OCI-LY1 (cell line): ENCODE results near the gene NPFFR1.

Experiments used
- H2AFZ ChIP-seq: fragments of 200-600 bp; sonication (generic), shearing (Covaris generic); 2 replicates; pipeline ENCODE4 v1.6.0; 2014; ENCODE audit warnings: antibody characterized with exemption, mild to moderate bottlenecking, low read length
- H3F3A ChIP-seq: fragments of 200-600 bp; sonication (generic), shearing (Covaris generic); 2 replicates; pipeline ENCODE4 v1.6.0; 2014; ENCODE audit warnings: mild to moderate bottlenecking, antibody characterized with exemption, low read length, moderate library complexity; ENCODE audit not compliant: insufficient read depth
- H3K27ac ChIP-seq: fragments of 200-600 bp; sonication (generic); 2 replicates; pipeline ENCODE4 v1.5.1; 2014; ENCODE audit warnings: low read length, mixed run types, mild to moderate bottlenecking, low read depth; ENCODE audit not compliant: poor library complexity, severe bottlenecking
- H3K27me3 ChIP-seq: fragments of 200-600 bp; sonication (generic); 2 replicates; pipeline ENCODE4 v1.6.0; 2014; ENCODE audit warnings: antibody characterized with exemption, mild to moderate bottlenecking, low read length, moderate library complexity; ENCODE audit not compliant: insufficient read depth
- H3K36me3 ChIP-seq: fragments of 200-600 bp; sonication (generic); 2 replicates; pipeline ENCODE4 v1.6.1; 2014; ENCODE audit warnings: mild to moderate bottlenecking, antibody characterized with exemption, low read length, moderate library complexity, mixed read lengths; ENCODE audit not compliant: insufficient read depth
- H3K4me1 ChIP-seq: fragments of 200-600 bp; sonication (generic); 2 replicates; pipeline ENCODE4 v1.5.1; 2014; ENCODE audit warnings: mild to moderate bottlenecking, low read length, moderate library complexity; ENCODE audit not compliant: insufficient read depth, severe bottlenecking
- H3K4me2 ChIP-seq: fragments of 200-600 bp; sonication (generic), shearing (Covaris generic); 2 replicates; pipeline ENCODE4 v1.6.1; 2014; ENCODE audit warnings: low read length
- H3K4me3 ChIP-seq: fragments of 200-600 bp; sonication (generic); 2 replicates; pipeline ENCODE4 v1.5.1; 2014; ENCODE audit warnings: low read length, low read depth, mild to moderate bottlenecking, mixed read lengths; ENCODE audit not compliant: poor library complexity, severe bottlenecking
- H3K79me2 ChIP-seq: fragments of 200-600 bp; shearing (Covaris generic); 2 replicates; pipeline ENCODE4 v1.6.1; 2016; ENCODE audit warnings: mixed run types, low read length, mixed read lengths; ENCODE audit not compliant: insufficient read depth
- H3K9ac ChIP-seq: fragments of 200-600 bp; sonication (generic), shearing (Covaris generic); 2 replicates; pipeline ENCODE4 v1.6.1; 2014; ENCODE audit warnings: mild to moderate bottlenecking, low read length, mixed read lengths
- H3K9me2 ChIP-seq: fragments of 200-600 bp; sonication (generic), shearing (Covaris generic); 2 replicates; pipeline ENCODE4 v1.6.1; 2014; ENCODE audit warnings: low read depth, mild to moderate bottlenecking, low read length, mixed read lengths
- H3K9me3 ChIP-seq: fragments of 200-600 bp; shearing (Covaris generic); 2 replicates; pipeline ENCODE4 v1.6.1; 2014; ENCODE audit warnings: low read length, mixed read lengths
- H4K20me1 ChIP-seq: fragments of 200-600 bp; sonication (generic), shearing (Covaris generic); 2 replicates; pipeline ENCODE4 v1.6.0; 2016; ENCODE audit warnings: mild to moderate bottlenecking, low read length; ENCODE audit not compliant: insufficient read depth
- CTCF ChIP-seq: fragments of 200-600 bp; sonication (generic), shearing (Covaris generic); IDR thresholded peaks from 2 replicates; pipeline ENCODE4 v1.5.1; 2017; ENCODE audit warnings: mild to moderate bottlenecking, antibody characterized with exemption, low read length, moderate library complexity, mixed read lengths
- EZH2 ChIP-seq: fragments of 200-600 bp; sonication (generic), shearing (Covaris generic); IDR thresholded peaks from 2 replicates; pipeline ENCODE4 v1.8.0; 2017; ENCODE audit warnings: borderline replicate concordance, mixed run types, mild to moderate bottlenecking, antibody characterized with exemption, low read length, moderate library complexity, mixed read lengths

The NPFFR1 gene

GRCh38 chr10:70232859-70233108 is 51.0 kb downstream of the NPFFR1 start:
- Histone ChIP-seq H3K9me2 (no peaks in the 10 kb centered on the region), H2AFZ (no peak overlapping the region), H3F3A (no peaks in the 10 kb centered on the region), H3K27me3 (no peaks in the 10 kb centered on the region), H4K20me1 (no peaks in the 10 kb centered on the region), H3K4me2 (peak overlapping the region; percentile 93), H3K9me3 (no peaks in the 10 kb centered on the region), H3K9ac (peak overlapping the region; percentile 99), H3K79me2 (peaks cover 45% of the 10 kb centered on the region), H3K4me1 (peaks cover 33% of the 10 kb centered on the region), H3K36me3 (peaks cover 30% of the 10 kb centered on the region), H3K27ac (peak overlapping the region; percentile 6), H3K4me3 (peak overlapping the region; percentile 100)
- no peak for TF ChIP-seq EZH2
- no peak for TF ChIP-seq CTCF

GRCh38 chr10:70232155-70232858 is 51.5 kb downstream of the NPFFR1 start:
- Histone ChIP-seq H3K36me3 (peaks cover 35% of the 10 kb centered on the region), H3F3A (no peaks in the 10 kb centered on the region), H3K79me2 (peaks cover 48% of the 10 kb centered on the region), H3K4me3 (peak overlapping the region; percentile 100), H3K27ac (peak overlapping the region; percentile 6), H2AFZ (no peak overlapping the region), H3K9me3 (no peaks in the 10 kb centered on the region), H3K4me2 (peak overlapping the region; percentile 93), H3K9ac (peak overlapping the region; percentile 99), H3K4me1 (peaks cover 33% of the 10 kb centered on the region), H3K9me2 (no peaks in the 10 kb centered on the region), H4K20me1 (no peaks in the 10 kb centered on the region), H3K27me3 (no peaks in the 10 kb centered on the region)
- TF ChIP-seq CTCF (no peak), EZH2 (no peak)

- Histone ChIP-seq H3K4me2 (no peak overlapping the region), H2AFZ (no peak overlapping the region), H3K79me2 (peaks cover 75% of the 10 kb centered on the region), H3F3A (no peaks in the 10 kb centered on the region), H3K27ac (no peak overlapping the region), H3K4me1 (peaks cover 25% of the 10 kb centered on the region), H3K36me3 (peaks cover 64% of the 10 kb centered on the region), H3K9me2 (no peaks in the 10 kb centered on the region), H3K27me3 (no peaks in the 10 kb centered on the region), H4K20me1 (no peaks in the 10 kb centered on the region), H3K4me3 (no peak overlapping the region), H3K9ac (no peak overlapping the region), H3K9me3 (no peaks in the 10 kb centered on the region)
- no peak for TF ChIP-seq CTCF
- no peak for TF ChIP-seq EZH2
Measured at GRCh38 chr10:70228491-70228890, 55.3 kb downstream of the NPFFR1 start.
